ENCODE measurements around the gene TMEM60.
"Not testable (repeated sequence)": the region's sequence is repeated elsewhere in the genome, so short reads cannot be mapped to it uniquely, and the experiment has no call there.

Gene TMEM60, protein sequence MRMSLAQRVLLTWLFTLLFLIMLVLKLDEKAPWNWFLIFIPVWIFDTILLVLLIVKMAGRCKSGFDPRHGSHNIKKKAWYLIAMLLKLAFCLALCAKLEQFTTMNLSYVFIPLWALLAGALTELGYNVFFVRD

DNA sequence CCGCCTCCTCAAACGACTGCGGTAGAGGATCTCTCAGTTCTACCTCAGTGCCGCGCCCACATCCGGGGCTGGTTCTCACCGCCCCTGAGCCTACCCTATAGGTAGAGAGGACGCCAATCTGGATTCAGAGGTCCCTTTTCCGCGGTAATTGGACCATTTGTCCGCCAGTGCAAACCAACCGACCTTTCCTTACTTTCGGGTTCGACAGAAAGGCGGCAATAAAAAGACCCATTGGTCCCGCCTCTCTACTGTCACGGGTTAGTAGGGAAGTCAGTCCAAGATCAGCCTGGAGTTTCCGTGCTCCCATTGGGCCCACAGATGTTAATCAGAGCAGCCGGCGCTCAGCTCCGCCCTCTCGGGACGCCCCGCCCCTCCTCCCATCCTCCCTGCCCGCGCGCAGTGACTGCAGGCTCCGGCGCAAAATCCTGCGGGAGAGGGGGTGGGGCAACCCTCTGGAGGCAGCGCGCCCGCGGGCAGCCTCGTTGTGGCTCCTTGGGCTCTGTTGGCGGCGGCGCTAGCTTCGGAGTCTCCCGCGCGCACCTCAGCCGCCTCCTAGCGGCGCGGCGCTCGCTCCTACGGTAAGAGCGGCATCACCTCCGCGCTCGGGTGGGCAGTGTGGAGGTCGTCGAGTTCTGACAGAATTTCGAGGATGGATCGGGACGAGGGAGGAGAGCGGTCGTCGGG lies at the start of gene TMEM60, which contains the start of gene PHTF2:
Gene TMEM60 (minus strand): TSS at position 41 of the 684 bp plus-strand sequence. CDS start 4,061 bp downstream, outside the sequence.
Gene PHTF2 (plus strand): TSS at position 380 of the 684 bp plus-strand sequence.
- DNase-seq (ENCODE audit: low spot score in 2 of 2) (peak; percentile 84 to 96), ATAC-seq (peak; percentile 93)
- H3K36me3 Mint-ChIP-seq = peaks cover 62% of the 10 kb centered on the region
- peaks cover 59% of the 10 kb centered on the region for H3K4me1 Mint-ChIP-seq
- H3K4me3 Mint-ChIP-seq = peak within 1 kb of the TSS; percentile 96
- peak within 1 kb of the TSS; percentile 96 for H3K27ac Mint-ChIP-seq
- no peaks in the 10 kb centered on the region for H3K9me3 Mint-ChIP-seq

DNA sequence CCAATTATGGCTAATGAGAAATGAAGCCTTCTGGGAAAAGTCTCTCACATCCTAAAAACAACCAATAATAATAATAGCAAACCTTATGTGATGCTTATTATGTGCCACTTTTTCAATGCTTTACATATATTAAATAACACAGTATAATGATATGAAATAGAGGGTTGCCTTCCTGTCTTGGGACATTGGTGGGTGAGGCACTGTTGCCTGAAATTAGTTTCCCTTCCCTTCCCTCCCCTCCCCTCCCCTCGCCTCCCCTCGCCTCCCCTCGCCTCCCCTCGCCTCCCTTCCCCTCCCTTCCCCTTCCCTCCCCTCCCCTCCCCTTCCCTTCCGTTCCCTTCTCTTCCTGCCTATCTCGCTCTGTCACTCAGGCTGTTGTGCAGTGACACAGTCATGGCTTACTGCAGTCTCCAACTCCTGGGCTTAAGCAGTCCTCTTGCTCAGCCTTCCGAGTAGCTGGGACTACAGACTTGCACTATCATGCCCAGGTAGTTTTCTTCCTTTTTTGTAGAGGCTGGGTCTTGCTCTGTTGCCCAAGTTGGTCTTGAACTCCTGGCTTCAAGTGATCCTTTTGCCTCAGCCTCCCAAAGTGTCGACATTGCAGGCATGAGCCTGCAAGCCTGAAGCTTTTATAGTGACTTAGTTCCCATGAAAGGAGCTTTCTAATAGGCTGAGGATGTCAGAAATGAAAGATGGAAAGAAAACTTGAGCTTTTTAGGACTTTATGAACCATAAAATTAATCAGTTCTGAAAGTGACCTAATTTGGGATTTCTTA lies 48.3 kb upstream of the TMEM60 start:
- no peaks in the 10 kb centered on the region for H3K9me3 Mint-ChIP-seq
- H3K4me3 Mint-ChIP-seq = no peak overlapping the region
- DNase-seq (ENCODE audit: low spot score in 2 of 2) = no peak
- H3K4me1 Mint-ChIP-seq = peaks cover 23% of the 10 kb centered on the region
- peaks cover 64% of the 10 kb centered on the region for H3K36me3 Mint-ChIP-seq
- no peak overlapping the region for H3K27ac Mint-ChIP-seq
- no peak for ATAC-seq

- Mint-ChIP-seq H3K4me1 (peaks cover 12% of the 10 kb centered on the region), H3K4me3 (no peak overlapping the region), H3K36me3 (peaks cover 48% of the 10 kb centered on the region), H3K9me3 (no peaks in the 10 kb centered on the region), H3K27ac (no peak overlapping the region)
- no peak for ATAC-seq
- DNase-seq (ENCODE audit: low spot score in 2 of 2) = no peak
These were observed 45.0 kb upstream of the TMEM60 start for GRCh38 chr7:77843194-77843593.

DNA sequence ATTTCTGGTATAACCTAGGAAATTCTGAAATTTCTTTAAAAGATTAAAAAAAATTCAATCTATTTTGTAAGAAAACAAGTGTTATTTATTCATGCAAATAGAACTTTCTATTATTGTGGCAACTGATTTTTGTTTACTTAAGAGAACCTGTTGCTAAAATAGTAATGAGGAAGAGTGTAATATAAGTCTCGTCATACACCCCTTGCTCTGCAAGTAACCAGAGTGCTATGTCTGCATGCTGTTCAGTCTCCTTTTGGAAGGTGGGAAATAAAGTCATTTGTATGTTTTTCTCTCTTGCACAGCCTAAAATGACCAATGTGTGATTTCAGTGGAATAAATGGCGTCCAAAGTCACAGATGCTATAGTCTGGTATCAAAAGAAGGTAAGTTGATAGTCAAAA lies 41.7 kb upstream of the TMEM60 start:
- DNase-seq (ENCODE audit: low spot score in 2 of 2) (no peak), ATAC-seq (no peak)
- H3K4me1 Mint-ChIP-seq = peaks cover 19% of the 10 kb centered on the region
- no peak overlapping the region for H3K4me3 Mint-ChIP-seq
- peaks cover 61% of the 10 kb centered on the region for H3K36me3 Mint-ChIP-seq
- H3K9me3 Mint-ChIP-seq = no peaks in the 10 kb centered on the region
- no peak overlapping the region for H3K27ac Mint-ChIP-seq

- ATAC-seq (no peak), DNase-seq (ENCODE audit: low spot score in 2 of 2) (no peak)
- H3K4me3 Mint-ChIP-seq = no peak overlapping the region
- peaks cover 26% of the 10 kb centered on the region for H3K4me1 Mint-ChIP-seq
- H3K36me3 Mint-ChIP-seq = peaks cover 57% of the 10 kb centered on the region
- no peak overlapping the region for H3K27ac Mint-ChIP-seq
- no peaks in the 10 kb centered on the region for H3K9me3 Mint-ChIP-seq
These were observed 40.8 kb upstream of the TMEM60 start for GRCh38 chr7:77838929-77839491.

DNA sequence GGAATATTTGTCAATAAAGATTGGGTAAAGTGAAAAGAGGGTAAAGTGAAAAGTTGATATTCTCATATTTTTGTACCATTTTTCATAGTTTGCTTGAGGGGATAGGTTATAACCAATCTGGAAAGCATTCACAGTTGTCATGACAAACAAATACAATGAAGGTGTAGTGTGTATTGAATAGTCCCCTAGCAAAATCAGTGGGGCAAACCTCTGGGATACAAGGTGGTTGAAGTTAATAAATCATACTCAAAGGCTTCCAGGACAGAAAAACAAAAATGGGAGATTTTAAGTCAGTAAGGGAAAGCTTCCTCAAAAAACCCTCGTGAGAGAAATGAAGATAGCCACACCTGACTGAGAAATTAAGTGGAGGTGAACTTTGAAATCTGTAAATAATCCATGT lies 39.7 kb upstream of the TMEM60 start:
- Mint-ChIP-seq H3K9me3 (no peaks in the 10 kb centered on the region), H3K4me3 (no peak overlapping the region), H3K27ac (no peak overlapping the region), H3K4me1 (peaks cover 26% of the 10 kb centered on the region), H3K36me3 (peaks cover 50% of the 10 kb centered on the region)
- no peak for ATAC-seq
- no peak for DNase-seq (ENCODE audit: low spot score in 2 of 2)

- Mint-ChIP-seq H3K4me3 (no peak overlapping the region), H3K36me3 (peaks cover 46% of the 10 kb centered on the region), H3K27ac (no peak overlapping the region), H3K4me1 (peaks cover 28% of the 10 kb centered on the region), H3K9me3 (no peaks in the 10 kb centered on the region)
- ATAC-seq (no peak), DNase-seq (ENCODE audit: low spot score in 2 of 2) (no peak)
These were observed 39.0 kb upstream of the TMEM60 start for GRCh38 chr7:77837275-77837674.

DNA sequence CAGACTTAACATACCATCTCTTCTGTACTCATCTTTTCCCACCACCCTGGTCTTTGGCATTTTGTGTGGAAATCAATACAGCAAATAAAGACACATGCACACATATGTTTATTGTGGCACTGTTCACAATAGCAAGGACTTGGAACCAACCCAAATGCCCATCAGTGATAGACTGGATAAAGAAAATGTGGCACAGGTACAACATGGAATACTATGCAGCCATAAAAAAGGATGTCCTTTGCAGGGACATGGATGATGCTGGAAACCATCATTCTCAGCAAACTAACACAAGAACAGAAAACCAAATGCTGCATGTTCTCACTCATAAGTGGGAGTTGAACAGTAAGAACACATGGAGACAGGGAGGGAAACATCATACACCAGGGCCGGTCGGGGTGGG lies 38.2 kb upstream of the TMEM60 start:
- not testable (repeated sequence) for H3K9me3 Mint-ChIP-seq; H3K27ac Mint-ChIP-seq; DNase-seq (ENCODE audit: low spot score in 2 of 2); H3K4me3 Mint-ChIP-seq; ATAC-seq
- H3K36me3 Mint-ChIP-seq = peaks cover 40% of the 10 kb centered on the region
- peaks cover 29% of the 10 kb centered on the region for H3K4me1 Mint-ChIP-seq

DNA sequence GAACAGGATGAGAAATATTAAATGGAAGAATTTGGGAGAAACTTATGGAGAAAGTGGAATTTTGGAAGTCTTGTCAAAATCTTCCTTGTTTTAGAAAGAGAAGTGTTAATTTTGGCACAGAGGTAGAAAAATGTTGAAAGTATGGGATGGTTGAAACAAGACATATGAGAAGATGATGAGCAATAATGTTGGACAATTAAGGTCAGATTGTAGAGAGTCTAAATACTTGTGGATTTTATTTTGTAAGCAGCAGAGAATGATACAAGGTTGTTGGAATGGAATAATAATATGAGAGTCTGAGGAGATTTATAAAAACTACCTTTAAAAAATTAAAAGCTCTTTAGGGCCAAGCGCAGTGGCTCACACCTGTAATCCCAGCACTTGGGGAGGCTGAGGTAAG lies 34.9 kb upstream of the TMEM60 start:
- H3K4me3 Mint-ChIP-seq = no peak overlapping the region
- H3K9me3 Mint-ChIP-seq = no peaks in the 10 kb centered on the region
- H3K27ac Mint-ChIP-seq = no peak overlapping the region
- peaks cover 42% of the 10 kb centered on the region for H3K4me1 Mint-ChIP-seq
- DNase-seq (ENCODE audit: low spot score in 2 of 2) = no peak
- peaks cover 34% of the 10 kb centered on the region for H3K36me3 Mint-ChIP-seq
- ATAC-seq = no peak

DNA sequence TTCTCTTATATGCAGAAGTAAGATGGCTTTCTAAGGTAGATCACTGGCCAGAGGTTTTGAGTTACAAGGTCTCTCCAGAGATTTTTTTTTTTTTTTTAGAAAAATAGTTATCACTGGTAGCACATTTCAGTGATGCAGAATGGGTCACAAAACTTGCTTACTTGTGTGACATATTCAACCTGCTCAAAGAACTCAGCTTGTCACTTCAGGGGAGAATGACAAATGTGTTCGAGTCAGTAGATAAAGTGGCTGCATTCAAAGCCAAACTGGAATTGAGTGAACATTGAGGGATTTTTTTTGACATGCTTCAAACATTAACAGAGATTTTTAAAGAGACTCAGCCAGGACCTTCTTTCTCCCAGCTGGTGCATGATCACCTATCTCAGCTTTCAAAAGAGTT lies 33.7 kb upstream of the TMEM60 start:
- Mint-ChIP-seq H3K4me1 (peaks cover 42% of the 10 kb centered on the region), H3K4me3 (peak overlapping the region; percentile 45), H3K27ac (peak overlapping the region; percentile 96), H3K9me3 (no peaks in the 10 kb centered on the region), H3K36me3 (peaks cover 34% of the 10 kb centered on the region)
- ATAC-seq (peak; percentile 33), DNase-seq (ENCODE audit: low spot score in 2 of 2) (no peak)

- Mint-ChIP-seq H3K27ac (peak overlapping the region; percentile 96), H3K4me1 (peaks cover 45% of the 10 kb centered on the region), H3K9me3 (no peaks in the 10 kb centered on the region), H3K4me3 (peak overlapping the region; percentile 45), H3K36me3 (peaks cover 34% of the 10 kb centered on the region)
- DNase-seq (ENCODE audit: low spot score in 2 of 2) = no peak
- peak; percentile 91 for ATAC-seq
These were observed 33.2 kb upstream of the TMEM60 start for GRCh38 chr7:77831481-77831880.

DNA sequence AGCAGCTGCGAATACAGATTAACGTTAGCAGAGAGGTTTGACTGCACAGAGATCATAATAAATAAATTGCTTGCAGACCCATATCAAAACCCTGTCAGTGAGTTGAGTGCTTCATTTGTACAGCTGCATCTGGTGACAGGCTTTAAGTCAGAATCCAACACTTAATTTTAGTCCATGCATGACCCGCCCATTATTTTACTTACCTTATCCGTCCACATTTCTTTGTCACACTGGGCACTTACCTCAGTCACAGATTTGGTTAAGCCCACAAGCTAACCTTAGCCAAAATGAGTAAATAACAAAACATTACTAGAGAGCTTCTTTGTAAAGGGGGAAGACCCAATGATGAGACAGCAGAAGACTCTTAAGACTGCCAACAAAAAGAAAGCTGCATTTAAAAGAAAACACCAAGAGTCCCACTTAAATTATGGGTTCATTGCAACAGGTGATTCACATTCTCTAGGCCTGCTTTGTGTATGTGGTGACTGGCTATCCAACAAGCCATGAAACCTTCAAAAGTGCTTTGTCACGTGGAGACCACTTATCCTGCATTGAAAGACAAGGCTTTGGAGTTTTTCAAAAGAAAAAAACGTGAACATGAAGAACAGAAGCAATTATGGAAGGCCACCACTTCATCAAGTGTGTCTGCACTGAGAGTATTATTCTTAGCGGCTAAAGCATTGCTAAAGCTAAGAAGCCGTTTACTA lies 32.6 kb upstream of the TMEM60 start:
- Mint-ChIP-seq H3K4me1 (peaks cover 46% of the 10 kb centered on the region), H3K4me3 (peak overlapping the region; percentile 45), H3K36me3 (peaks cover 30% of the 10 kb centered on the region), H3K9me3 (peaks cover 2% of the 10 kb centered on the region), H3K27ac (peak overlapping the region; percentile 96)
- ATAC-seq = peak; percentile 79
- no peak for DNase-seq (ENCODE audit: low spot score in 2 of 2)

- ATAC-seq = no peak
- DNase-seq (ENCODE audit: low spot score in 2 of 2) = no peak
- Mint-ChIP-seq H3K4me3 (no peak overlapping the region), H3K4me1 (peaks cover 45% of the 10 kb centered on the region), H3K9me3 (peaks cover 14% of the 10 kb centered on the region), H3K27ac (no peak overlapping the region), H3K36me3 (peaks cover 18% of the 10 kb centered on the region)
These were observed 29.8 kb upstream of the TMEM60 start for GRCh38 chr7:77827999-77828398.

GRCh38 chr7:77826300-77826699 lies 28.1 kb upstream of the TMEM60 start:
- DNase-seq (ENCODE audit: low spot score in 2 of 2) = no peak
- peaks cover 19% of the 10 kb centered on the region for H3K9me3 Mint-ChIP-seq
- H3K4me3 Mint-ChIP-seq = no peak overlapping the region
- ATAC-seq = no peak
- peak overlapping the region; percentile 36 for H3K27ac Mint-ChIP-seq
- peaks cover 50% of the 10 kb centered on the region for H3K4me1 Mint-ChIP-seq
- peaks cover 20% of the 10 kb centered on the region for H3K36me3 Mint-ChIP-seq

DNA sequence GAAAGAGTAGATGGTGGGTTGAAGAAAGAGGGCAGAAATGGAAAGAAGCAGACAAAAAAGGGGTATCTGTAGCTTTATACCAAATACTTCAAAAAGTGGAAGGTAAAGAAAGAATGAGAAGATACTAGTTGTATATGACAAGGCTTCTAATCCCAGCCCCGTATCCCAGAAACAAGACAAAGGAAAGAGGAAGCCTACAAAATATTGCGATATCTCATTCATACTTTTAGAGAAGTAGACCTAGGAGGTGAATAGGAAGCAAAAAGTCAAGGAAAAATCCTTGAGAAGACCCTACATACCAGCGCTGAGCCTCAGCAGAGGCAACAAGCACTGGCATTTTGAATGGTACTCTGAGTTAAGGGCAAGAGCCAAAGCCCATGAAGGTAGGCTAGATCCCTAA lies 26.9 kb upstream of the TMEM60 start:
- no peak for ATAC-seq
- Mint-ChIP-seq H3K4me1 (peaks cover 49% of the 10 kb centered on the region), H3K9me3 (peaks cover 27% of the 10 kb centered on the region), H3K27ac (no peak overlapping the region), H3K4me3 (no peak overlapping the region), H3K36me3 (peaks cover 27% of the 10 kb centered on the region)
- no peak for DNase-seq (ENCODE audit: low spot score in 2 of 2)
